Stimulated activated CD8-positive, alpha-beta memory T cell treated with anti-CD3 and anti-CD28 coated beads, Interleukin-15, amount 100 ng/mL, for 4 hours (primary cell): ENCODE measurements around the gene DENND11.

Experiments used
- DNase-seq, 2 donors: peaks; one replicate each; pipeline ENCODE4 v3.0.0-alpha.2; 2020; ENCODE audit warnings: low read depth in 2 of 2

The DENND11 gene

DNA sequence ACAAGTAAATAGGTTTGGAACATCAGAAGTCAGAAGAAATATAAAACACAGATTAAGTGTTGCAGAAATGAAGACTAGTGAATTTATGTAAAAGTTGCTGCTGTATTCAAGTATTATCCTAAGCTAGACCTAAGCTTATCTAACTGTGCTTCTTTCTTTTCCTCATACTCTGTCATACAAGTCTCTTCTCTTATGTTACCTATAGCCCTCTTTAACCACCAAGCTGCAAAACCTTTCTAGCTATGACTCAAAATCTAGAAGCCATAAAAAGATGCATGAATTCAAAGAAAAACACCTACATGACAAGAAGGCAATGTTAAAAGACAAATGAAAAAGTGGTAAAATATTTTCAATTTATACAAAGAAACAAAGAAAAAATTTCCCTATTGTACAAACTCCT, 23.0 kb downstream of the DENND11 start:
- DNase-seq: no peak

DNA sequence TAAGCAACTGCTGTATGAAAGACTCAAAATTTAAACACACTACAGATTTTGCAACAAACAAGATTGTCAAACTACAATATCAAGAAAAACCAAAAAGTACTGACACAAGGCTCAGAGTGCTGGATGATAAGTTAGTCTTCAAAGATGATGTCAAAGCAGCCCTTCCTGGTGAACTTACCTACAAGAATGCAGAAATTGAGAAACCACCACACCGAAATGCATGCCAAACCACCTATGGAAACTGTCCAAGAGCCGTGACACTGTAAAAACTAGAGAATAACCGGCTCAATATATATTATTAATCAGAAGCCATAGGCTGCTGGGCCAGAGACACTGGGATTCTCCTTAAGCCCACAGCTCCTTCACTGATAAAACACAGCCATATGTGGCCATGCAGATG, 25.3 kb downstream of the DENND11 start:
- no peak for DNase-seq

DNA sequence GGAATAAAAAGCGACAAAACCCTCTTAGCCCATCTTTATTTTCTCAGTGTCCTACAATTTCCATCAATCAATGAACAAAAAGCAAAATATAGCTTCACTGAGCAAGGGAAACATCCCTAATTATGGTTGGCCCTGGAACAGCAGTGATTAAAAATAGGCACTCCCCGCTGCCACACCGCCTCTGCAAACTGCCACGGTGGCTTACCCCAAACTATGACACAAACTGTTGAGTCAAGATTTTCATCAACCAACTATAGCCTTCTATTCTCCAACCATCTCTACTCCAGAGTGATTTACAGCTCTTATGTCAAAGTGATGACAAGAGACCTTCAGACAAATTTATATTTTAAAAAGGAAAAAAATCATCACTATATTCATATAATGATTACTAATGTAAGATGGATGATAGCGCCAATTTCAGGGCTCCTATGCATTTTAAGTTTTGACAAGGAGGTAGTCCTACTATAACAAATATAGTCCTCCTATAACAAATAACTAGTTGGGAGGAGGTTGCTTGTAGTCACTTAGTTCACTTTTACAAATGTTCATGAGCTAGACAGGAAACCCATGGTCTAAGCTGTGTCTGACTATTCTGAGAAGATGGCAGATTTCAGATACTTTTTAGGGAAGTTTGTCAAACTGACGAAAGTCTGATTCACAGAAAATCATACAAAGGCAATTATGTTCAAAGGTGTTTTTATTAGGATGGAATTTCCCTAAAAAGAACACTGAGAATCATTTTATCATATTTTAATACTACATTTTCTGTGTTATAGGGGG, 26.3 kb downstream of the DENND11 start:
- DNase-seq: no peak

DNA sequence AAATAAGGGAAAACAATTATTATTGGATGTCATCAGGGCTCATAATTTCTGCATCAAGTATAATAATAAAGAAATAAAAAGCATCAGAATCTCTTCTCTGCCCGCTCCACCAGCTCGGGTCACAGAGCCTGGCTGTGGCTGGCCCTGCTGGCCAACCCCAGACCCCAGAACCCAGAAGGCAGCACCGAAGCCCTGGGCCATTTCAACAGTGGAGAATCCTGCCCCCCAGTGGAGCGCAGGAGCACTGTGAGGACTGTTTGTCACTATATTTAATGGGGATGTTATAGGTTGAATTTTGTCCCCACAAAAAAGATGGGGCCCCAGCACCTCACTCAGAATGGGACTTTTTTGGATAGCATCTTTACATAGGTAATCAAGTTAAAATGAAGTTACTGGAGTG, 27.3 kb downstream of the DENND11 start:
- no peak for DNase-seq

DNA sequence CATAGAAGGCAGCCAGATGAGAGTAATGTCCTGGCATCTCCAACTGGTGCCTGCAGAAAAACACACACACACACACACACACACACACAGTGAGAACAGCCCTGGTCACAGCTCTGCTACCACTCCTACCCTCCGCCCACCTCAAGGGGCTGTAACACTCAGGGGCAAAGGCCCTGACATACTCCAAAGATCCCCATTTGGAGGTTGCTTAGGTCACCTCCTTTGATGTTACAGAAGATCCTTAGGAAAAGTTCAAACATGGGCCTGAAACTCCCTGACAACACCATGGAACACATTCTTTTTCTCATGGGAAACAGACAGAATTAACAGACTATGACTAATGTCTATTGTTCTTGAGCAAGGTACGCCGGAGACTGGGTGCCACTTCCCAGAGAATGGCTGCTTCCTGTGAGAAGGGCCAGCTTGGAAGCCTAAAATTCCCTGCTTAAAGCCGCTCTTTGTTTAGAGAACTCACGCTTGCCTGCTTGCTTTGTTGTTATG, 27.7 kb downstream of the DENND11 start:
- DNase-seq: no peak

DNA sequence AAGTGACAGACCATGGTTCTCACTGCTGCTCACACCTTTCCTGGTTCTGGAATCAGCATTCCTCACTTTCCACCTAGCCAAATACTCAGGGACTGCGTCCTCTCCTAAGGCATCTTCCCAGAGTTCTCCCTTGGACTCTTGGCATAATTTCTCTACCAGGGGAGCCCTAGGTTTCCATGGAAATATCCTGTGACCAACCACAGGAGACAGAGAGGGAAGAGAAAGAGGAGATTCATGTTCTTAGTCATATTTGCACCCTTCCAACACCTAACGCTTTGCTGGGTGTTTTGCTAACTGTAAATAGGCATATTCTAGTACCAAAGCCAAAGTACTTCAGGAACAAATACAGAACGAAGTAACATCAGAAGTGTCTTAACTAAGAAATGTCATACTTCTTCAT, 28.6 kb downstream of the DENND11 start:
- DNase-seq: no peak

DNA sequence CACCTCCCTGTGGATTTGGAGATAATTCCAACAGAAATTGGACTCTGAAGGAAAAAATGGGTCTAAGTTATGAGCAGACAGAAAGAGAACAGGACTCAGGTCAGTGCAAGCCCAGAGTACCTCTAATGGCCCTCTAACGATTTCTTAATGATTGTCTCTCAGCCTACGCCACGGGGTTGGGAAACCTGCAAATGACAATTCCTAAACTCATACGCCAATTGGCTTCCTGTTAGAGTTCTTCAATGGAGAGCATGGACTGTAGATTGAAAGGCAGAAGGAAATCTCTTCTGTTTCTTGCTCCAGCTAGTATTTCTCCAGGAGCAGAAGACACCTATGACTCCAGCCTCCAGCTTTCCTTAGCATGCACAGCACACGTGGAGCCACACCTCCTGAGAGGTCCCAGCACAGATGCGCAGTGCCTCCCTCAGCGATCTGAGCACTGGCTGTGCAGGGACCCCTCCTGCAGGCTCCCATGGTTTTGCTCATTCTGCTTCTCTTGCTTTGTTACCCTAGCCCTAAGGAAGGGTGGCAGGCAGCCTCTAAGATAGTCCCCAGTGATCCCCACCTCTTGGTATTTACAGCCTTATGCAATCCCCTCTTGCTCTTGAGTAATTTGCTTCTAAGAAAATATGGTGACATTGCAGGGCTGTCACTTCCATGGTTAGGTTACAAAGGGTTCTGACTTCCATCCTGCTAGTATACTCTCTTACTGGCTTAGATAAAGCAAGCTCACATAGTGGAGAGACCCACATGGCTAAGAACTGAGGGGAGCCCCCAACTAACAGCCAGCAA, 30.1 kb downstream of the DENND11 start:
- DNase-seq: no peak

DNA sequence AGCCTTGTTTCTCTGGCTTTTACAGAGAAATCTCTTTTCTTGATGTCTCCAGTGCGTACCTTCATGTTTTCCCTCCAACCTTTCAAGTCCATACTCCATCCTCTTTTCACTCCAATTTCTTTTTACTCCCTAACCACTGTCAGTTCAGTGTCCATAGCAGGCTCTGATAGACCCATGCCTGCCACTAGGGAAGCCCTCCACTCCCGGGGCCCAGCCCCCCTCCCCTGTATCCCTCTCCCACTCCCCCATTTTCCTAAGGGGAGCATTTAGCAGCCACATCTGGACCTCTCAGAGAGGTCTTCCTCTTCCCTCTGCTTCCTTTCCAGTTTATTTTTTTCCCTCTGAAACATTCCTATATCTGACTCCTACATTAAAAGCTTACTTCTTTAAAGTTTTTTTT, 33.1 kb downstream of the DENND11 start:
- no peak for DNase-seq

DNA sequence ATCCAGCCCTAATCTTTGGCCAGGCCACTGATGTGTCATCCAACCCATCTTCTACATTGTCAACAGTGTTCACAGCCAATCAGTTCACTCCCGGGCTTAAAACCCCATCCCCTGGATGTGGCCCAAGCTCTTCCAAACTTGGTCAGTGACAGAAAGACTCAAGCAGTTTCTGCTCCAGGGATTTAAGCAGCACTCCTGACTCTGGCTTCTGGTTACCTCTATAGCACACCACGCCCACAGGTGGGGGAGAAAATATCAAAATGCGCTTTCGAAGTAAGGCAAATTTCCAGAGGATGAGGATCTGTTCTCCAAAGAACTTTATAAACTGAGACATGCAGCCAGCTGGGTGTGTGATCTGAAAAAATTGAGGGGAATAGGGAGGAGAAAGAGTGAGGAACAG, 35.9 kb downstream of the DENND11 start:
- DNase-seq: no peak

DNA sequence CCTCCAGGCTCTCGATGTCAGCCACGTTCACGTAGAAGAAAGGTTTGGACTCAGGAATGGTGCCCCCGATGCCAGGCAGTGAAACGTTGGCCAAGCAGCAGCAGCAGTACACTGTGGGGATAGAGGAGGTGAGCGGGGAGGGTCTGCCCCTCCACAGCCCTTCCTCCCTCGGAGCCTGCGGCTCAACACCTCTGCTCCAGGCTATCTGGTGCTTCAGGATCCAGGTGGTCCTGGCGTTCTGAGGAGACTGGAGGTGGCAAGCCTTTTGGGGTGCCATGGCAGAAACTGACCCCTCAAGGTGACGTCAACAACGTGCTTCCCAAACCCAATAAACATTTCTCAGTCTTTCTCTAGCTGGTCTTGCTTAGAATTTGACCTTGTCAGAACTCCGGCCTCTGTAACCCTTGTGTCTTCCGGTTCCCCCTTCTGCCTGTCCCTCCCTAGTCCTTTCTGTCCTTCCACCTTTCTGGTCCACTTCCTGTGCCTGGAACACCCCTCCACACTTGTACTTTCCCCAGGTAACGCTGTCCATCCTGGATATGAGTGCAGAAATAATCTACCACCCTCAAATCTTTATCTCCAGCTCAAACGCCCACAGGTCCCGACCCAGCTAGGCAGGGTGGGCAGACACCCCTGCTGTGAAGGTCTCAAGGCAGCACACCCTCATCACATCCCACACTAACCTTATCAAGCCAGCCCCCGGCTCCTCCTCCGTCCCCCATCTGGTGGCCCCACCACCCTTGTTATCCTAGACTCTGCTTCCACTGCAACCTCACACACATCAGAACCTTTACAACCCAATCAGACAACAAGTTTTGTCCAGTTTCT, 36.5 kb downstream of the DENND11 start:
- no peak for DNase-seq

DNA sequence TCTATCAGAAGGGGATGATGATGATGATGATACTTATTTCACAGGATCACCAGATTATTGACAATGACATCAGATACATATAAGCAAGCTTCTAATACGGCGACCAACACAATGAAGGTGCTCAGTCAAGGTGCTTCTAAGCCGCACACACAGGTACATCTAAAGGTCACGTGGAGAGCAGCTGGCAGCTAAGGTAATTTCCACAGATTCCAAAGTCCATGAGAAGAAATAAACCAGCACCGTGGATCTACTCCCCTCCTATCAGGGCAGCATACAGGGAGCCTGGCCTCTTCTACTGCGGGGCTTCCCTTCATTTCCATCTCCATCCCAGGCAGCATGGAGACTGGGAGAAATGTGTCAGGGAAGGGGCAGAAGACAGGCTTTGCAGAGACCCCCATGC, 37.5 kb downstream of the DENND11 start:
- DNase-seq: no peak

DNA sequence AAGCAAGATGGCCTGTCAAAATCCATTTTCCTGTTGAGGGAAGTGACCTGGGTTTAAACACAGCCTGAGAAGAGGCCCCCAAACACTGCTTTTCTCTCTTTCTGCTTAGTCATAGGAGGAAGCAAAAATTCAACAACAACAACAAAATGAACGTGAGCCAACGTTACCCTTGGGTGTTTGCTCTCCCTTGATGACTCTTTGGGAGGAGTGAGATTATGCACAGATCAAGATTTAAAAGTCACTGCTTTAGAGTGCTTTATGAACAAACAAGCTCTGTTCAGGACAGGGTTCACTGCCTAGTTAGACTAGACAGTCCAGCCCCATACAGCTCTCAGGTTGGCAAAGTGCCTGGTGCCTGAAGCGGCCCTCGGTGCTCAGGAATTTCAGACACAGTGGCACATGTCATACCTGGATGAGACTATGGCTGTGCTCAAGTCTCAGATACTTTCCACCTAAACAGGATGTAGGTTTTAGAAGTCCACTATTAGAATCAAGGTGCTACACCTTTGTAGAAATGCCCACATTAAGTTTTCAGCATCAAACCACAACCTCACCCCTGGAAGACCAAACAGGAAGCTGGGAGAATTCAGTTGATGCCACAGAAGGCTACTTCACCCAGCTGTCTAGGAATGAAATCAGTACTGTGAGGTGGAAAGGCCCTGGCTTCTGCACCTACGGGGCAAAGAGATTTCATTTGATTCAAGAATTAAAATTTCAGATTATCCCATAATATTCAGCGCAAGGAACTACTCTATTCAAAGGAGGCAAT, 38.7 kb downstream of the DENND11 start:
- DNase-seq: no peak

DNA sequence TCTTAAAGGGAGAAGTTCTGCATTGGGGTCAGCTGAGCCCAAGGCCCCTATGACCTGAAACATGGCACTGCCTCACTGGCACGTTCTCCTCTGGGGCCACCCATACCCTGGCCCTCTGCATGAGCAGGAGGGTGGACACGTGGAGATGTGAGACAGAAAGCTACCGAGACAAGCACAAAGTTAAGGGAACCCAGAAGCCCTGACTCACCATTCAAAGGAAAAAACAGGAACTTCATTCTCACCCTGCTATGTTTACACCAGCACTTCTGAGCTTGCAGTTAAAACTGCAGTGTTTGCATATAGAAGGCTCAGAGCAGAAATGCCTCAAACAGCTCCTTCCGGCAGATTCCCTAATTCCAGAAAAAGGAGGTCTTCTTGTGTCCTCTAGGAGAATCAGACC, 41.7 kb downstream of the DENND11 start:
- DNase-seq: no peak

DNA sequence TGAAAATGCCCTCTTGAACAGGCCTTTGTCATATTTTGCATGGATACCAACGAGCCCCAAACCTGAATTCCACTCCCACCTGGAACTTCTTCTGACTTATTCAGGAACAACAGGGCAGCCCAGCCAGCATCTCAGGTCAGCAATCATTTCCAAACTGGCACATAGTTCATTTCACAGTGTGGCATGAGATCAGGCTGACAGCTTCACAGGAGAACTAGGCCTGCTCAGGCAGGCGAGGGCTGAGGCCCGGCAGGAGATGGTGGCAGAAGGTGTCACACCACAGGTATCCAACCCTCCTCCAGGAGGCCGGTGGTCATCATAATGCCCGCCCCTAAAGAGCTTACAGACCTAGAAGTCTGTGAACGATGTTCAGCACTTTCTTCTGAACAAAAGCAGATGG, 42.5 kb downstream of the DENND11 start:
- no peak for DNase-seq

DNA sequence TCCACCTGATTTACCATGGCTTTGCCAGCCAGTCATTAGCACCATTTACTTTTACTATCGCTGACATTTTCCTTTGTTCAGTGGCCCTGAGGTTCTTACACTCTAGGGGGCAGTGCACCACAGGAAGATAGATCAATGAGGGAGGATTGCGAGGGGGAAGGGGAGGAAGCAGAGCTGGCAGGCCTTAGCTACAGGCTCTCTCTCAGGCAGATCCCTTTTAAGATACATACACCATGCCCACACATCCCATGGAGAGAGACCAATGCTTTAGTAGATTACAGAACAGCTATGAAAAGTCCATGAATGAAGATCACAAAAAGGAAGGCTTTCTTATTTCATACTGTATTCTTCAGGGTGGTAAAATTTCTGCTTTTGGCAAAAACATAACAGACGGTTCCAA, 47.4 kb downstream of the DENND11 start:
- DNase-seq: peak in 1 of 2 donors; percentile 25

DNA sequence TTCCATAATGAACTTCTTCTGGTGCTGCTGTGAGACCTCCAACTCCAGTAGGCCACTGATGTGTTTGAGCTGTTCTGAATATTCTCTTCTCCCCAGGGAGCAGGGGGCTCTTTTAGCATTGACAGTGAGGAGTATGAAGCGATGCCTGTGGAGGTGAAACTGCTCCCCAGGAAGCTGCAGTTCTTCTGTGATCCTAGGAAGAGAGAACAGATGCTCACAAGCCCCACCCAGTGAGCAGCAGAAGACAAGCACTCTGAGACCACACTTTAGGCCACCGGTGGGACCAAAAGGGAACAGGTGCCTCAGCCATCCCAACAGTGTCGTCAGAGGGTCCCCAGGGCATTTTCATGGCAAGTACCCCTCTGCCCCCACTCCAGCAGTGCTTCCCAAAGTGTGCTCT, 49.3 kb downstream of the DENND11 start:
- DNase-seq: no peak
